ENCODE measurements around the gene RSRC1.
"Not testable (repeated sequence)": the region's sequence is repeated elsewhere in the genome, so short reads cannot be mapped to it uniquely, and the experiment has no call there.

RSRC1 gene

GRCh38 chr3:158333736-158334135, 223.8 kb downstream of the RSRC1 start:
- no peaks in the 10 kb centered on the region for H3K27me3 ChIP-seq (ENCODE audit: insufficient read depth, low read length)
- no peak overlapping the region for H3K27ac ChIP-seq (ENCODE audit: low read depth, low read length)
- no peaks in the 10 kb centered on the region for H3K36me3 ChIP-seq (ENCODE audit: insufficient read depth, low read length)
- 100% methylated on average over 1 of the region's 1 CpG for WGBS
- H3K4me1 ChIP-seq (ENCODE audit: insufficient read depth, low read length), result peaks cover 7% of the 10 kb centered on the region; the same call in 1 of the 2 replicates
- no peak overlapping the region for H3K9ac ChIP-seq (ENCODE audit: low read depth, low read length)
- H3K4me3 ChIP-seq (ENCODE audit: low read length), result no peak overlapping the region
- no peaks in the 10 kb centered on the region for H3K9me3 ChIP-seq (ENCODE audit: insufficient read depth, low read depth, low read length)

GRCh38 chr3:158337110-158337509, 227.2 kb downstream of the RSRC1 start:
- H3K9me3 ChIP-seq (ENCODE audit: insufficient read depth, low read depth, low read length), result no peaks in the 10 kb centered on the region
- H3K4me1 ChIP-seq (ENCODE audit: insufficient read depth, low read length), result no peaks in the 10 kb centered on the region
- H3K4me3 ChIP-seq (ENCODE audit: low read length), result no peak overlapping the region
- 93% methylated on average over 7 of the region's 7 CpGs for WGBS
- no peaks in the 10 kb centered on the region for H3K27me3 ChIP-seq (ENCODE audit: insufficient read depth, low read length)
- H3K36me3 ChIP-seq (ENCODE audit: insufficient read depth, low read length), result no peaks in the 10 kb centered on the region
- H3K27ac ChIP-seq (ENCODE audit: low read depth, low read length), result no peak overlapping the region
- no peak overlapping the region for H3K9ac ChIP-seq (ENCODE audit: low read depth, low read length)

GRCh38 chr3:158339638-158340037, 229.7 kb downstream of the RSRC1 start:
- Histone ChIP-seq H3K4me3 (ENCODE audit: low read length) (no peak overlapping the region), H3K4me1 (ENCODE audit: insufficient read depth, low read length) (no peaks in the 10 kb centered on the region), H3K9me3 (ENCODE audit: insufficient read depth, low read depth, low read length) (no peaks in the 10 kb centered on the region), H3K9ac (ENCODE audit: low read depth, low read length) (no peak overlapping the region), H3K36me3 (ENCODE audit: insufficient read depth, low read length) (no peaks in the 10 kb centered on the region), H3K27me3 (ENCODE audit: insufficient read depth, low read length) (no peaks in the 10 kb centered on the region), H3K27ac (ENCODE audit: low read depth, low read length) (no peak overlapping the region)

GRCh38 chr3:158340951-158341350, 231.1 kb downstream of the RSRC1 start:
- not testable (repeated sequence) for H3K4me1 ChIP-seq (ENCODE audit: insufficient read depth, low read length); H3K9ac ChIP-seq (ENCODE audit: low read depth, low read length); H3K27me3 ChIP-seq (ENCODE audit: insufficient read depth, low read length); H3K36me3 ChIP-seq (ENCODE audit: insufficient read depth, low read length); H3K27ac ChIP-seq (ENCODE audit: low read depth, low read length); H3K9me3 ChIP-seq (ENCODE audit: insufficient read depth, low read depth, low read length); H3K4me3 ChIP-seq (ENCODE audit: low read length)
- 95% methylated on average over 2 of the region's 2 CpGs for WGBS

- Histone ChIP-seq H3K27me3 (ENCODE audit: insufficient read depth, low read length) (no peaks in the 10 kb centered on the region), H3K9ac (ENCODE audit: low read depth, low read length) (no peak overlapping the region), H3K4me1 (ENCODE audit: insufficient read depth, low read length) (peaks cover 6% of the 10 kb centered on the region; the same call in 1 of the 2 replicates), H3K4me3 (ENCODE audit: low read length) (no peak overlapping the region), H3K36me3 (ENCODE audit: insufficient read depth, low read length) (no peaks in the 10 kb centered on the region), H3K9me3 (ENCODE audit: insufficient read depth, low read depth, low read length) (no peaks in the 10 kb centered on the region), H3K27ac (ENCODE audit: low read depth, low read length) (peak overlapping the region; percentile 12; the same call in 1 of the 2 replicates)
- 91% methylated on average over 1 of the region's 1 CpG for WGBS
Observed at GRCh38 chr3:158347966-158348365, 238.1 kb downstream of the RSRC1 start.

- Histone ChIP-seq H3K36me3 (ENCODE audit: insufficient read depth, low read length) (no peaks in the 10 kb centered on the region), H3K9ac (ENCODE audit: low read depth, low read length) (no peak overlapping the region), H3K27me3 (ENCODE audit: insufficient read depth, low read length) (no peaks in the 10 kb centered on the region), H3K4me1 (ENCODE audit: insufficient read depth, low read length) (peaks cover 6% of the 10 kb centered on the region; the same call in 1 of the 2 replicates), H3K27ac (ENCODE audit: low read depth, low read length) (no peak overlapping the region), H3K9me3 (ENCODE audit: insufficient read depth, low read depth, low read length) (no peaks in the 10 kb centered on the region), H3K4me3 (ENCODE audit: low read length) (no peak overlapping the region)
- WGBS, result 98% methylated on average over 2 of the region's 4 CpGs
Observed at GRCh38 chr3:158350971-158351370, 241.1 kb downstream of the RSRC1 start.

- WGBS, result 97% methylated on average over 4 of the region's 4 CpGs
- Histone ChIP-seq H3K36me3 (ENCODE audit: insufficient read depth, low read length) (no peaks in the 10 kb centered on the region), H3K9me3 (ENCODE audit: insufficient read depth, low read depth, low read length) (no peaks in the 10 kb centered on the region), H3K27ac (ENCODE audit: low read depth, low read length) (no peak overlapping the region), H3K27me3 (ENCODE audit: insufficient read depth, low read length) (no peaks in the 10 kb centered on the region), H3K9ac (ENCODE audit: low read depth, low read length) (no peak overlapping the region), H3K4me3 (ENCODE audit: low read length) (no peak overlapping the region), H3K4me1 (ENCODE audit: insufficient read depth, low read length) (peaks cover 6% of the 10 kb centered on the region; the same call in 1 of the 2 replicates)
Observed at GRCh38 chr3:158352551-158352950, 242.7 kb downstream of the RSRC1 start.

GRCh38 chr3:158354713-158355112, 244.8 kb downstream of the RSRC1 start:
- Histone ChIP-seq H3K4me3 (ENCODE audit: low read length) (no peak overlapping the region), H3K27ac (ENCODE audit: low read depth, low read length) (no peak overlapping the region), H3K4me1 (ENCODE audit: insufficient read depth, low read length) (no peaks in the 10 kb centered on the region), H3K9me3 (ENCODE audit: insufficient read depth, low read depth, low read length) (no peaks in the 10 kb centered on the region), H3K27me3 (ENCODE audit: insufficient read depth, low read length) (no peaks in the 10 kb centered on the region), H3K9ac (ENCODE audit: low read depth, low read length) (no peak overlapping the region), H3K36me3 (ENCODE audit: insufficient read depth, low read length) (no peaks in the 10 kb centered on the region)
- WGBS, result no CpG with 5 or more reads among the region's 2 CpGs

GRCh38 chr3:158355623-158356588, 246.0 kb downstream of the RSRC1 start:
- Histone ChIP-seq H3K27ac (ENCODE audit: low read depth, low read length) (no peak overlapping the region), H3K9me3 (ENCODE audit: insufficient read depth, low read depth, low read length) (peaks cover 7% of the 10 kb centered on the region; the same call in 1 of the 2 replicates), H3K36me3 (ENCODE audit: insufficient read depth, low read length) (no peaks in the 10 kb centered on the region), H3K4me3 (ENCODE audit: low read length) (no peak overlapping the region), H3K9ac (ENCODE audit: low read depth, low read length) (no peak overlapping the region), H3K27me3 (ENCODE audit: insufficient read depth, low read length) (no peaks in the 10 kb centered on the region), H3K4me1 (ENCODE audit: insufficient read depth, low read length) (no peaks in the 10 kb centered on the region)
- WGBS, result 83% methylated on average over 1 of the region's 4 CpGs

GRCh38 chr3:158359339-158359738, 249.4 kb downstream of the RSRC1 start:
- WGBS, result 89% methylated on average over 6 of the region's 6 CpGs
- Histone ChIP-seq H3K27ac (ENCODE audit: low read depth, low read length) (no peak overlapping the region), H3K36me3 (ENCODE audit: insufficient read depth, low read length) (no peaks in the 10 kb centered on the region), H3K4me1 (ENCODE audit: insufficient read depth, low read length) (no peaks in the 10 kb centered on the region), H3K27me3 (ENCODE audit: insufficient read depth, low read length) (no peaks in the 10 kb centered on the region), H3K9ac (ENCODE audit: low read depth, low read length) (no peak overlapping the region), H3K4me3 (ENCODE audit: low read length) (no peak overlapping the region), H3K9me3 (ENCODE audit: insufficient read depth, low read depth, low read length) (peaks cover 7% of the 10 kb centered on the region; the same call in 1 of the 2 replicates)

- Histone ChIP-seq H3K36me3 (ENCODE audit: insufficient read depth, low read length) (no peaks in the 10 kb centered on the region), H3K9me3 (ENCODE audit: insufficient read depth, low read depth, low read length) (peaks cover 7% of the 10 kb centered on the region; the same call in 1 of the 2 replicates)
- WGBS, result 96% methylated on average over 11 of the region's 11 CpGs
Observed at GRCh38 chr3:158360756-158361448, 251.0 kb downstream of the RSRC1 start.

More at GRCh38 chr3:158360756-158361448, 251.0 kb downstream of the RSRC1 start:
- H3K27me3 ChIP-seq (ENCODE audit: insufficient read depth, low read length), result no peaks in the 10 kb centered on the region
- no peak overlapping the region for H3K4me3 ChIP-seq (ENCODE audit: low read length)
- no peaks in the 10 kb centered on the region for H3K4me1 ChIP-seq (ENCODE audit: insufficient read depth, low read length)
- H3K27ac ChIP-seq (ENCODE audit: low read depth, low read length), result no peak overlapping the region
- no peak overlapping the region for H3K9ac ChIP-seq (ENCODE audit: low read depth, low read length)

Measured in HUES64 (cell line).